Measurements from ENCODE around the gene NRIP3. TPM values are rescaled to one million over a fixed set of nuclear protein-coding genes. Genes with fewer than 3 reads are reported as not detected.

The NRIP3 gene
- total and polyA plus RNA-seq, 2 of the 13 experiments (the other 11 are each of a cell fraction or from before 2014, with no cell fraction given): 0.04 to 0.07 TPM

- ATAC-seq: peak; percentile 92
- intact Hi-C loops (cut with micrococcal nuclease; ENCODE audit: unreplicated experiment): loop anchor here (1.0 to 10.0 kb wide), 3 partner anchors 79 to 492 kb away; partner anchors contain the start of gene SCUBE2
- POLR2A ChIA-PET: no interaction called here
- TF ChIP-seq ETV5 (CRISPR knock-in tag; IDR thresholded peaks at IDR 0.05; ENCODE audit: borderline replicate concordance) (no peak), LBX2 (CRISPR knock-in tag; IDR thresholded peaks at IDR 0.05; ENCODE audit: borderline replicate concordance) (no peak), TERF1 (CRISPR knock-in tag; IDR thresholded peaks at IDR 0.05) (no peak), ZNF776 (CRISPR knock-in tag; IDR thresholded peaks at IDR 0.05) (no peak), XRCC5 (optimal IDR thresholded peaks at IDR 0.05; ENCODE audit: low read length) (peak; percentile 71), ZBTB8A (CRISPR knock-in tag; IDR thresholded peaks at IDR 0.05; ENCODE audit: borderline replicate concordance, low read depth) (no peak), ZNF792 (CRISPR knock-in tag; IDR thresholded peaks at IDR 0.05) (no peak), ZNF782 (CRISPR knock-in tag; IDR thresholded peaks at IDR 0.05; ENCODE audit: borderline replicate concordance) (no peak), CTCF (CRISPR knock-in tag; IDR thresholded peaks at IDR 0.05) (peak; percentile 86), STAG1 (CRISPR knock-in tag; IDR thresholded peaks at IDR 0.05) (peak; percentile 75), ZNF318 (CRISPR knock-in tag; IDR thresholded peaks at IDR 0.05) (no peak), SALL1 (CRISPR knock-in tag; IDR thresholded peaks at IDR 0.05) (0 out of 2 replicates have a peak, but pooled peaks have one; percentile 15), HMGA1 (CRISPR knock-in tag; conservative IDR thresholded peaks at IDR 0.05) (no peak)
Measured at GRCh38 chr11:9015677-9016076, 11.9 kb upstream of the NRIP3 start.

More at GRCh38 chr11:9015677-9016076, 11.9 kb upstream of the NRIP3 start:
- Histone ChIP-seq H3K79me2 (ENCODE audit: insufficient read depth, low read length) (no peaks in the 10 kb centered on the region), H3K27ac (ENCODE audit: extremely low read length, insufficient read depth, low read length) (no peak overlapping the region), H3K36me3 (replicated peaks in 1 of 2; ENCODE audit: control insufficient read depth in 1 of 2, insufficient read depth in 2 of 2, low read length in 2 of 2) (no peaks in the 10 kb centered on the region), H3K4me2 (ENCODE audit: low read depth, low read length) (no peak overlapping the region), H3K27me3 (ENCODE audit: control insufficient read depth in 1 of 2, insufficient read depth in 2 of 2, low read length in 2 of 2) (peaks cover 0 to 17% of the 10 kb centered on the region in 2 experiments; a peak in 4 of 5 replicates), H3K9ac (ENCODE audit: insufficient read depth, low read depth, low read length) (no peak overlapping the region), H2AFZ (ENCODE audit: low read length) (no peak overlapping the region), H3K9me3 (ENCODE audit: low read length) (no peaks in the 10 kb centered on the region), H3K4me3 (replicated peaks in 1 of 3; ENCODE audit: insufficient read depth in 1 of 3, low read depth in 2 of 3, low read length in 3 of 3) (no peak overlapping the region), H4K20me1 (ENCODE audit: insufficient read depth, low read length) (no peaks in the 10 kb centered on the region), H3K4me1 (ENCODE audit: insufficient read depth, low read length) (no peaks in the 10 kb centered on the region)
- FAIRE-seq: peak; percentile 91
- 3% methylated on average over 3 of the region's 4 CpGs for WGBS (ENCODE audit: low lambda C conversion rate)
- CTCF ChIA-PET (ENCODE audit: low intra/inter-chr PET ratio, low total read pairs): interaction anchor here (1.2 to 3.0 kb wide), 3 partner anchors 80 to 122 kb away, joined by 3 to 19 read pairs (median 6); no protein-coding TSS in a partner anchor
- no TSS peak for BruUV-seq (replicated peaks)
- in situ Hi-C loops (cut with HindIII; ENCODE audit: extremely low pct_ligation_motif_present, low pct_unique_long_range_greater_than_20kb): loop anchor here (5.0 kb wide), 1 partner anchor 117 kb away; no protein-coding TSS in a partner anchor
- peak; percentile 56 for DNase-seq (ENCODE audit: low spot score)
